ENCODE data around the gene RUNX1. TPM values are rescaled to one million over a fixed set of nuclear protein-coding genes. Genes with fewer than 3 reads are reported as not detected.

The RUNX1 gene
- polyA plus RNA-seq, 1 experiment: 20.9 TPM

GRCh38 chr21:35045542-35046262 is 3.4 kb downstream of the RUNX1 start:
- H3K9me3 ChIP-seq (ENCODE audit: control insufficient read depth, insufficient read depth, low read length): no peaks in the 10 kb centered on the region
- TF ChIP-seq CTCF (IDR thresholded peaks at IDR 0.05; ENCODE audit: low read depth, low read length): no peak
- ChIA-PET CTCF (interaction anchor here (0.7 kb wide), 1 partner anchor 679 kb away, joined by 4 read pairs; no protein-coding TSS in a partner anchor), POLR2A (no interaction called here)
- no peak overlapping the region for H3K27ac ChIP-seq (ENCODE audit: low read depth, low read length)
- H3K27me3 ChIP-seq (ENCODE audit: control insufficient read depth, insufficient read depth, low read length): no peaks in the 10 kb centered on the region
- H3K4me3 ChIP-seq (ENCODE audit: low read depth, low read length): no peak overlapping the region
- DNase-seq (ENCODE audit: low read depth, low spot score): no peak

- DNase-seq (ENCODE audit: low read depth, low spot score): no peak
- POLR2A ChIA-PET: no interaction called here
- H3K27me3 ChIP-seq (ENCODE audit: control insufficient read depth, insufficient read depth, low read length): no peaks in the 10 kb centered on the region
- H3K27ac ChIP-seq (ENCODE audit: low read depth, low read length): no peak overlapping the region
- TF ChIP-seq CTCF (IDR thresholded peaks at IDR 0.05; ENCODE audit: low read depth, low read length): no peak
- H3K4me3 ChIP-seq (ENCODE audit: low read depth, low read length): no peak overlapping the region
- H3K9me3 ChIP-seq (ENCODE audit: control insufficient read depth, insufficient read depth, low read length): no peaks in the 10 kb centered on the region
- CTCF ChIA-PET: no interaction called here
Observed at GRCh38 chr21:35044770-35045541, 4.1 kb downstream of the RUNX1 start.

GRCh38 chr21:35044128-35044527 is 5.0 kb downstream of the RUNX1 start:
- TF ChIP-seq CTCF (IDR thresholded peaks at IDR 0.05; ENCODE audit: low read depth, low read length): no peak
- CTCF ChIA-PET: interaction anchor here (1.5 kb wide), 1 partner anchor 298 kb away, joined by 3 read pairs; no protein-coding TSS in a partner anchor
- POLR2A ChIA-PET: no interaction called here
- no peak for DNase-seq (ENCODE audit: low read depth, low spot score)
- Histone ChIP-seq H3K27me3 (ENCODE audit: control insufficient read depth, insufficient read depth, low read length) (no peaks in the 10 kb centered on the region), H3K4me3 (ENCODE audit: low read depth, low read length) (no peak overlapping the region), H3K9me3 (ENCODE audit: control insufficient read depth, insufficient read depth, low read length) (no peaks in the 10 kb centered on the region), H3K27ac (ENCODE audit: low read depth, low read length) (no peak overlapping the region)

- Histone ChIP-seq H3K27ac (ENCODE audit: low read depth, low read length) (no peak overlapping the region), H3K9me3 (ENCODE audit: control insufficient read depth, insufficient read depth, low read length) (no peaks in the 10 kb centered on the region), H3K4me3 (ENCODE audit: low read depth, low read length) (no peak overlapping the region), H3K27me3 (ENCODE audit: control insufficient read depth, insufficient read depth, low read length) (no peaks in the 10 kb centered on the region)
- DNase-seq (ENCODE audit: low read depth, low spot score): no peak
- ChIA-PET POLR2A (no interaction called here), CTCF (interaction anchor here (0.6 to 1.5 kb wide), 2 partner anchors 32 to 298 kb away, joined by 3 read pairs; no protein-coding TSS in a partner anchor)
- TF ChIP-seq CTCF (IDR thresholded peaks at IDR 0.05; ENCODE audit: low read depth, low read length): no peak
Observed at GRCh38 chr21:35043549-35043948, 5.6 kb downstream of the RUNX1 start.

GRCh38 chr21:35042836-35043235 is 6.3 kb downstream of the RUNX1 start:
- no peaks in the 10 kb centered on the region for H3K9me3 ChIP-seq (ENCODE audit: control insufficient read depth, insufficient read depth, low read length)
- H3K27ac ChIP-seq (ENCODE audit: low read depth, low read length): no peak overlapping the region
- H3K27me3 ChIP-seq (ENCODE audit: control insufficient read depth, insufficient read depth, low read length): no peaks in the 10 kb centered on the region
- CTCF ChIA-PET: interaction anchor here (0.6 to 1.5 kb wide), 2 partner anchors 31 to 297 kb away, joined by 3 read pairs; no protein-coding TSS in a partner anchor
- POLR2A ChIA-PET: no interaction called here
- DNase-seq (ENCODE audit: low read depth, low spot score): no peak
- H3K4me3 ChIP-seq (ENCODE audit: low read depth, low read length): no peak overlapping the region
- TF ChIP-seq CTCF (IDR thresholded peaks at IDR 0.05; ENCODE audit: low read depth, low read length): no peak

Data from AG04450 (cell line).